ENCODE data around the gene TOR2A.
A peak's percentile ranks its signal among the peaks of the same experiment; 100 is the strongest.

- TF ChIP-seq POLR2A (IDR thresholded peaks at IDR 0.05), result no peak
- no peak for TF ChIP-seq CTCF (IDR thresholded peaks at IDR 0.05)
- TF ChIP-seq POLR2AphosphoS5 (IDR thresholded peaks at IDR 0.05), result peak in 1 of 2 donors; percentile 22
- no peak for TF ChIP-seq EP300 (IDR thresholded peaks at IDR 0.05)
These were observed 26.4 kb upstream of the TOR2A start for GRCh38 chr9:127761491-127761956.

Measured in upper lobe of left lung (tissue), 4 donors.